Glutamatergic neuron (in vitro differentiated cells): ENCODE measurements around the gene TOB2. TPM values are rescaled to one million over a fixed set of nuclear protein-coding genes. Genes with fewer than 3 reads are reported as not detected.

Experiments used
- DNase-seq: peaks from one replicate; pipeline ENCODE4 v3.0.0; 2022
- H3K27ac Mint-ChIP-seq: one replicate; pipeline ENCODE4 v1.8.0; 2020; ENCODE audit warnings: mild to moderate bottlenecking, mixed read lengths, inconsistent platforms; ENCODE audit not compliant: unreplicated experiment
- H3K27me3 Mint-ChIP-seq: one replicate; pipeline ENCODE4 v1.8.0; 2020; ENCODE audit warnings: mild to moderate bottlenecking, moderate library complexity, mixed read lengths, inconsistent platforms; ENCODE audit not compliant: unreplicated experiment
- H3K36me3 Mint-ChIP-seq: one replicate; pipeline ENCODE4 v1.8.0; 2020; ENCODE audit warnings: mild to moderate bottlenecking, mixed read lengths, inconsistent platforms; ENCODE audit not compliant: unreplicated experiment
- H3K4me1 Mint-ChIP-seq: one replicate; pipeline ENCODE4 v1.8.0; 2020; ENCODE audit warnings: mild to moderate bottlenecking, low read depth, mixed read lengths, inconsistent platforms; ENCODE audit not compliant: unreplicated experiment
- H3K4me3 Mint-ChIP-seq: one replicate; pipeline ENCODE4 v1.8.0; 2020; ENCODE audit warnings: mild to moderate bottlenecking, mixed read lengths, inconsistent platforms; ENCODE audit not compliant: unreplicated experiment
- H3K9me3 Mint-ChIP-seq: one replicate; pipeline ENCODE4 v1.8.0; 2020; ENCODE audit warnings: mild to moderate bottlenecking, moderate library complexity, mixed read lengths, inconsistent platforms; ENCODE audit not compliant: unreplicated experiment
- CTCF ChIP-seq: fragments of 200-600 bp; sonication (generic); IDR thresholded peaks from one replicate; pipeline ENCODE4 v1.5.0; 2021; ENCODE audit not compliant: partially characterized antibody, unreplicated experiment
- total RNA-seq: library from RNA; stranded (reverse); fragmentation: NEBNext Ultra II Directional; extraction: Animal tissue kit (Norgen Biotek cat#: 25700); gene quantifications from one replicate; pipeline ENCODE4 v1.2.1, GENCODE V29; 2021; ENCODE audit not compliant: unreplicated experiment

Gene TOB2
- total RNA-seq, 1 donor from 2014 or later: 43.3 TPM

- H3K36me3 Mint-ChIP-seq: no peaks in the 10 kb centered on the region
- no peaks in the 10 kb centered on the region for H3K27me3 Mint-ChIP-seq
- H3K4me3 Mint-ChIP-seq: no peak overlapping the region
- H3K27ac Mint-ChIP-seq: no peak overlapping the region
- no peak for TF ChIP-seq CTCF
- no peak for DNase-seq
- no peaks in the 10 kb centered on the region for H3K4me1 Mint-ChIP-seq
- no peaks in the 10 kb centered on the region for H3K9me3 Mint-ChIP-seq
These were observed 52.6 kb downstream of the TOB2 start for GRCh38 chr22:41394012-41394356.

GRCh38 chr22:41387341-41387740 is 59.3 kb downstream of the TOB2 start:
- H3K4me3 Mint-ChIP-seq: no peak overlapping the region
- H3K4me1 Mint-ChIP-seq: peaks cover 14% of the 10 kb centered on the region
- no peak overlapping the region for H3K27ac Mint-ChIP-seq
- DNase-seq: no peak
- no peak for TF ChIP-seq CTCF
- H3K36me3 Mint-ChIP-seq: no peaks in the 10 kb centered on the region
- H3K27me3 Mint-ChIP-seq: peaks cover 3% of the 10 kb centered on the region
- peaks cover 8% of the 10 kb centered on the region for H3K9me3 Mint-ChIP-seq

GRCh38 chr22:41384128-41384527 is 62.5 kb downstream of the TOB2 start:
- H3K4me1 Mint-ChIP-seq: peaks cover 14% of the 10 kb centered on the region
- H3K9me3 Mint-ChIP-seq: peaks cover 8% of the 10 kb centered on the region
- no peak for DNase-seq
- H3K27me3 Mint-ChIP-seq: peaks cover 3% of the 10 kb centered on the region
- H3K27ac Mint-ChIP-seq: peak overlapping the region; percentile 49
- no peaks in the 10 kb centered on the region for H3K36me3 Mint-ChIP-seq
- no peak for TF ChIP-seq CTCF
- peak overlapping the region; percentile 81 for H3K4me3 Mint-ChIP-seq

Other genes with a start within 250 kb of the TOB2 start
- 20.9 TPM for gene L3MBTL2, start 241.5 kb downstream of the TOB2 start, total RNA-seq
- 0.27 TPM for gene CHADL, start 205.9 kb downstream of the TOB2 start, total RNA-seq
- gene RANGAP1, start 160.6 kb downstream of the TOB2 start, total RNA-seq: 80.8 TPM
- 51.6 TPM for gene ZC3H7B, start 145.3 kb downstream of the TOB2 start, total RNA-seq
- gene TEF, start 64.9 kb downstream of the TOB2 start, total RNA-seq: 13.9 TPM
- 36.1 TPM for gene PHF5A, start 21.9 kb upstream of the TOB2 start, total RNA-seq
- 114 TPM for gene ACO2, start 22.3 kb upstream of the TOB2 start, total RNA-seq
- 24.6 TPM for gene POLR3H, start 97.7 kb upstream of the TOB2 start, total RNA-seq
- gene CSDC2, start 114.2 kb upstream of the TOB2 start, total RNA-seq: 4.7 TPM
- 35.0 TPM for gene PMM1, start 143.0 kb upstream of the TOB2 start, total RNA-seq
- 34.5 TPM for gene DESI1, start 174.2 kb upstream of the TOB2 start, total RNA-seq
- gene XRCC6, start 174.5 kb upstream of the TOB2 start, total RNA-seq: 155 TPM
- gene SNU13, start 242.1 kb upstream of the TOB2 start, total RNA-seq: 93.5 TPM